GM10266 (cell line): ENCODE results near the gene TNRC18.
"Not testable (repeated sequence)": the region's sequence is repeated elsewhere in the genome, so short reads cannot be mapped to it uniquely, and the experiment has no call there.

ENCODE experiments used
- DNase-seq: peaks from one replicate; pipeline ENCODE4 v3.0.0; 2012; ENCODE audit errors: extremely low spot score
- TF ChIP-seq, protein P1 (sequence below): IDR thresholded peaks from 2 replicates; pipeline ENCODE4 v1.5.1; 2012; ENCODE audit warnings: mild to moderate bottlenecking, low read depth; ENCODE audit not compliant: control insufficient read depth, insufficient read depth; ENCODE audit errors: missing control alignments

Gene TNRC18

DNA sequence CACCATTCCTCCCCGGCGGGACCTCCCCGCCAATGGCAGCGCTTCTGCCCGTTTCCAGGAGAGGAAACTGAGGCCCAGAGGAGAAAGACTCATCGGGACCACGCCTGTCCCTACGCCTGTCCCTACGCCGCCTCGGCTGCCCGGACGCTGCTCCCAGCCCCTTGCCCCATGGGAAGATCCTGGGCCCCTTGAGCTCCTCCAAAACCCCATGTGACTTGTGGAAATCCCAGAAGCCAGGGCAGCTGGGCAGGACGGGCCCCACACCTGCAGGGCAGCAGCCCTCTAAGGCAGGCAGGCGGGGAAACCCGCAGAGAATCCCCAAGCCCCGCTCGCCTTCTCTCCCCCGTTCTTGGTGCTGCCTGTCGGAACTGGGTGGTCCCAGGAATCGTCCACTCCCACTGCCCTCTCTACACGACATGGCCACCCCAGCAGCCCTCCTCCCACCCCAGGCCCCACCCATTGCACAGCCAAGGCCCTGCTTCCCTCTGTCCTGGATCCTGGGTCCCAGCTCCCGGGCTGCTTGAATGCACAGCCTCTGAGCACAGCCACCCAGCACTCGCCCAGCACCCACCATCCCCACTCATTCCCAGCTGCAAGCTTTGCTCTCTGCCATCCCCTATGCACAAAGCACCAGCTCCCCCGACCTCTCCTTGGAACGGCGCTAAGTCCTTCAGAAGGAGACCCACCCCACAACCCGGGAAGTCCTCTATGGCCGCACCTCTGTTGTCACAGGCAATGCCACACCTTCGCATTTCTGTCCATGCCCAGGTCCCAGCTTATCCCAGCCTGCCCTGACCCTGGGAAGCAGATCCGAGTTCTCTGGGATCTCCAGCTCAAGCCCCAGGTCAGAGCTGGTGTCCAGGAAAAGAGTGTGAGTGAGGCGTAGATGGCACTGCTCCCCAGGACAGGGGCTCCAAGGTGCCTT lies 90.3 kb downstream of the TNRC18 start:
- DNase-seq, result peak; percentile 61

DNA sequence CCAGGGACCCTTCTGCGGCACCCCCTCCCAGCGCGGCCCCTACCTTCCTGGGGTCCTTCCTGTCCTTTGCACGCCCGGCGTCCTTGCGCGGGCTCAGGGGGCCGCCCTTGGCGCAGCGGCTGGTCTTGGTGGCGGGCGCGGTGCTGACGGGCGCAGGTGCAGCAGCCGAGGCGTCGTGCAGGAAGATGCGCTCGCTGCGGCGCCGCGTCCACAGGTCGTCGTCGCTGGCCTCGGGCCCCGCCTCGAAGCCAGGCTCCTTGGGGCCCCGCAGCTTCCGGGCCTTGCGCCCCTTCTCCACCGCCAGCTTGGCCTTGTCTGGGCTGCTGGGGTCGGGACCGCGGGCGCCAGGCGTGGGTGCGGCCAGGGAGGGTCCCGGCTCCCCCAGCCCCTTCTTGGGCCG lies 91.1 kb downstream of the TNRC18 start:
- no peak for DNase-seq
- TF ChIP-seq, protein P1, sequence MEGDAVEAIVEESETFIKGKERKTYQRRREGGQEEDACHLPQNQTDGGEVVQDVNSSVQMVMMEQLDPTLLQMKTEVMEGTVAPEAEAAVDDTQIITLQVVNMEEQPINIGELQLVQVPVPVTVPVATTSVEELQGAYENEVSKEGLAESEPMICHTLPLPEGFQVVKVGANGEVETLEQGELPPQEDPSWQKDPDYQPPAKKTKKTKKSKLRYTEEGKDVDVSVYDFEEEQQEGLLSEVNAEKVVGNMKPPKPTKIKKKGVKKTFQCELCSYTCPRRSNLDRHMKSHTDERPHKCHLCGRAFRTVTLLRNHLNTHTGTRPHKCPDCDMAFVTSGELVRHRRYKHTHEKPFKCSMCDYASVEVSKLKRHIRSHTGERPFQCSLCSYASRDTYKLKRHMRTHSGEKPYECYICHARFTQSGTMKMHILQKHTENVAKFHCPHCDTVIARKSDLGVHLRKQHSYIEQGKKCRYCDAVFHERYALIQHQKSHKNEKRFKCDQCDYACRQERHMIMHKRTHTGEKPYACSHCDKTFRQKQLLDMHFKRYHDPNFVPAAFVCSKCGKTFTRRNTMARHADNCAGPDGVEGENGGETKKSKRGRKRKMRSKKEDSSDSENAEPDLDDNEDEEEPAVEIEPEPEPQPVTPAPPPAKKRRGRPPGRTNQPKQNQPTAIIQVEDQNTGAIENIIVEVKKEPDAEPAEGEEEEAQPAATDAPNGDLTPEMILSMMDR, result no peak

More for the DNA sequence above, 90.3 kb downstream of the TNRC18 start:
- TF ChIP-seq, protein P1, result no peak

DNA sequence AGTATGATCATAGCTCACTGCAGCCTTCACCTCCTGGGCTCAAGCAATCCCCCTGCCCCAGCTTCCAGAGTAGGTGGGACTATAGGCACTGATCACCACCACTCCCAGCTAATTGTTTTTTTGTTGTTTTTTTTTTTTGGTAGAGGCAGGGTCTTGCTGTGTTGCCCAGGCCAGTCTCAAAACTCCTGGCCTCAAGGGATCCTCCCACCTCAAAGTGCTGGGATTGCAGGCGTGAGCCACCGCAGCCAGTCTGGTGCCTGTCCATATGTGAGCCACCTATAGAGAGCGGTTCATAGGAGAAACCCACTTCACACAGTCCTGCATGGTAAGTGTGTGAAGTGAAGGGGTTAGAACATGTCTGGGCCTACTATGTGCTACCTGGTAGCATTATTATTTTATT lies 93.3 kb downstream of the TNRC18 start:
- no peak for DNase-seq
- TF ChIP-seq, protein P1, result no peak

DNA sequence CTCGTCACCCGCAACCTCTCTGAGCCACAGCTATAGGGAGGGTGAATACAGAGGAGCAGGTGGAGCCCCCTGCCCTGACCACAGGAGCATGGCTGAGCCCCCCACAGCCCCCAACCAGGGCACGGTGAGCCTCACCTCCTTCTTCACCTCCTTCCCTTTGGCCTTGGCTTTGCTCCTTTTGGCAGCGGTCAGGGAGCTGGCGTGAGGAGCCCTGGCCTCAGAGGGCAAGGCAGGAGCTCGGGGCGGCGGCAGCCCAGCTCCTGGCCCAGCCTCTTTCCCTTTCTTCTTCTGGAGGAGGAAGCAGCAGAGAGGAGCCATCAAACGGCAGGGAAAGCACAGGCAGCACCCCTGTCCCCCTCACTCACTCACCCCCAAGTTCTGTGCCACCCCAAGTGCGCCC lies 98.7 kb downstream of the TNRC18 start:
- TF ChIP-seq, protein P1, result no peak
- no peak for DNase-seq

DNA sequence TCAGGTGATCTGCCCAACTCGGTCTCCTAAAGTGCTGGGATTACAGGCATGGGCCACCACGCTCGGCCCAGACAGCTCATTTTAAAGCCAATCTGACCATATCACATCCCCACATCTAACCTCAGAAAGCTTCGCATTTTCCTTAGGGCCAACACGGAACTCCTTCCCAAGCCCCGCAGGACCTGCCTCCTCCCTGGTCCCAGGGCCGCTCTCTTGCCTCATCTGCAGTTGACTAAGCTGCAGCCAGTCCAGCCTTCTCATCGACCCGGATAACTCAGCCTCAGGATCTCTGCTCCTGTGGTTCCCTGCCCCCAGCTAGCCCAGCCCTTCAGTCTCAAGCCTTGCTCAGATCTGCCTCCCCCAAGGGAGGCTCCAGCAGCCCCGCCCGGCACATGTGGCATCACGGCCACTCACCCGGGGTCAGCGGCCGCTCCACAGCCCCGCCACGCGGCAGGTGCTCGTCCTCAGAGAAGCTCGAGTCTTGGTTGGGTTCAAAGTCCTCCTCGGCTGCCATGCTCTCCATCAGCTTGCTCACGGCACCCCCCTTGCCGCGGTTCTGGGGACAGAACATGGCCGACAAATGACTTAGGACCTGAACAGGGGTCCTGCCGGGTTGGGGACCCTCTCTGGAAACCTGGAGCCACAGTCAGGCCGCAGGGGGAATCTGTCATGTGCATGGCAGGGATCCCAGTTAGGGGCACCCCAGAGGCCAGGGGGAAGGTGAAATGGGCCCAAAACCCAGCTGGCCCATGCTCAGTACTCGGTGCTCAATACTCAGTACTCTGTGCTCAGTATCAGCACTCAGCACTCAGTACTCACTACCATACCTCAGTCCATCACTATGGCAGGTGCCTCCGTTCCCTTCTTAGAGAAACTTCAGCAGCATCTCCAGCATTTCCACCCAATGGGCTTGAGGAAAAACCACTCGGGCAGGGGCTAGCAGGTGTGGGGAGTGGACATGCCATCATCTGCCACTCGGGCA lies 99.5 kb downstream of the TNRC18 start:
- not testable (repeated sequence) for DNase-seq

DNA sequence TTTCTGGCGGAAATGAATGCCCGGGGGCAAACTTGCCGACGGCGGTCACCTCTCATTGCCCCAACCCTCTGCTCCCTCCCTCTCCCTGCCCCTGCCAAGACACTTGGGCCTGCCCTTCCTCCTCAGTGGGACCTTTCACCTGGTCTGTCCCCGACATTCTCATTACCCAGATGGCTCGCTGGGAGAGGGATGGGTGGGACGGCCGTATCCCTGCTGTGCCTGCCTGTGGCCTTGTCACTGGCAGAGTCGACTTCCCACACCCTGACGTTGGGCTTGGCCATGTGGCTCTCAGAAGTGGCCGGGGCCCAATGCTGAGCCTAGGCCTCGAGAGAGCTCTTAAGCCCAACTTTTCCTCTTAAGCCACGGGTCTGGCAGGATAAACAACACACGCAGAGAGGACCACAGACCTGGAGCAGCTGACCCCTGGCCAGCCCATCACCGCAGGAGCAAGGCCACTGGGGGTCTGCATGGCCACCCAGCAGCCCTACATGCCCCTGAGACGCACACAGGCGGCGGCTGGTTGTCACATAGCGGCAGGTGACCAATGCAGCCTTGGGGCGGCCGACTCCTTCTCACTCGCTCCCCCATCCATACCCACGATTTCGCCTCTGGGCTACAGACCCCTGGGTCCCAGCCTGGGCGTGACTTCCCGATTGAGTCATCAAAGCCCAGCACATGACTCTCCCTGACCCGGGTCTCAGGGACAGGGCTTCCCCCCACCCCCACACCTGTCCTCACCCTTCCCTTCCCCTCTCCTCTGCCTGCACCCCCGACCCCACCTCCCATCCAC lies 100.8 kb downstream of the TNRC18 start:
- TF ChIP-seq, protein P1, result no peak
- no peak for DNase-seq
